Panc1 (cell line): ENCODE measurements around the gene FMO1.

ENCODE experiments used
- POLR2AphosphoS5 ChIP-seq: IDR thresholded peaks from 2 replicates; pipeline ENCODE4 v1.6.1; 2012; ENCODE audit warnings: mild to moderate bottlenecking, low read depth, low read length, moderate library complexity
- TF ChIP-seq, protein P1 (sequence below): fragments of 450-650 bp; IDR thresholded peaks from 2 replicates; pipeline ENCODE4 v1.5.1; 2017; ENCODE audit warnings: mild to moderate bottlenecking

DNA sequence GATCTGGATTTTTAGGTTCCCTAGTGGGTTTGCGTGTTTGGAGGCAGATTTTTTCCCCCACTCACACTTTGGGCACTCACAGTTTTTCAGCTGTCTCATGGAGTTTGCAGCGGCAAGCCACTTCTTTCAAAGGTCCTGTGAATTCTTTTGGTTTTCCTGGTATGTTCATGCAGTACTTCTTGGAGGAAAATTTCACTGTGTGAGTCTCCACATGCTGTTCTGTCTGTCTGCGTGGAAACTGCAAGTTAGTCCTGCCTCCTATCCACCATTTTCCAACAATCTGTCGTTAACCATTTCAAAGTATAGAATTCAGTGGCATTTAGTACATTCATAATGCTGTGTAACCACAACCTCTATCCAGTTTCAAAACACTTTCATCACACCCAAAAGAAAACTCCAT lies 793 bp upstream of the FMO1 start:
- TF ChIP-seq, protein P1, sequence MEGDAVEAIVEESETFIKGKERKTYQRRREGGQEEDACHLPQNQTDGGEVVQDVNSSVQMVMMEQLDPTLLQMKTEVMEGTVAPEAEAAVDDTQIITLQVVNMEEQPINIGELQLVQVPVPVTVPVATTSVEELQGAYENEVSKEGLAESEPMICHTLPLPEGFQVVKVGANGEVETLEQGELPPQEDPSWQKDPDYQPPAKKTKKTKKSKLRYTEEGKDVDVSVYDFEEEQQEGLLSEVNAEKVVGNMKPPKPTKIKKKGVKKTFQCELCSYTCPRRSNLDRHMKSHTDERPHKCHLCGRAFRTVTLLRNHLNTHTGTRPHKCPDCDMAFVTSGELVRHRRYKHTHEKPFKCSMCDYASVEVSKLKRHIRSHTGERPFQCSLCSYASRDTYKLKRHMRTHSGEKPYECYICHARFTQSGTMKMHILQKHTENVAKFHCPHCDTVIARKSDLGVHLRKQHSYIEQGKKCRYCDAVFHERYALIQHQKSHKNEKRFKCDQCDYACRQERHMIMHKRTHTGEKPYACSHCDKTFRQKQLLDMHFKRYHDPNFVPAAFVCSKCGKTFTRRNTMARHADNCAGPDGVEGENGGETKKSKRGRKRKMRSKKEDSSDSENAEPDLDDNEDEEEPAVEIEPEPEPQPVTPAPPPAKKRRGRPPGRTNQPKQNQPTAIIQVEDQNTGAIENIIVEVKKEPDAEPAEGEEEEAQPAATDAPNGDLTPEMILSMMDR: no peak
- no peak for TF ChIP-seq POLR2AphosphoS5
